Neural cell (in vitro differentiated cells): Measurements from ENCODE around the gene C1QTNF8. TPM values are rescaled to one million over a fixed set of nuclear protein-coding genes. Genes with fewer than 3 reads are reported as not detected.

Experiments
- H2AFZ ChIP-seq: fragments of 200-600, 300-800 bp; sonication (generic), shearing (Covaris generic); 2 replicates; pipeline ENCODE4 v1.6.0; 2014; ENCODE audit warnings: low read depth, mild to moderate bottlenecking, antibody characterized with exemption, low read length, moderate library complexity
- H3F3A ChIP-seq: fragments of 200-600 bp; shearing (Covaris generic); 2 replicates; pipeline ENCODE4 v1.6.1; 2016; ENCODE audit warnings: mild to moderate bottlenecking, moderate library complexity, mixed read lengths, antibody characterized with exemption, low read length; ENCODE audit not compliant: insufficient read depth, poor library complexity, severe bottlenecking
- H3K27ac ChIP-seq: fragments of 200-600, 300-800 bp; sonication (generic), shearing (Covaris generic); 2 replicates; pipeline ENCODE4 v1.5.1; 2014; ENCODE audit warnings: mild to moderate bottlenecking, low read length, moderate library complexity
- H3K27me3 ChIP-seq: fragments of 300-800, 200-600 bp; sonication (generic), shearing (Covaris generic); 2 replicates; pipeline ENCODE4 v1.6.0; 2014; ENCODE audit warnings: mild to moderate bottlenecking, low read depth, low read length, moderate library complexity; ENCODE audit not compliant: insufficient read depth
- H3K36me3 ChIP-seq: fragments of 300-800, 200-600 bp; sonication (generic), shearing (Covaris generic); 2 replicates; pipeline ENCODE4 v1.5.1; 2014; ENCODE audit warnings: mild to moderate bottlenecking, antibody characterized with exemption, low read length, moderate library complexity; ENCODE audit not compliant: insufficient read depth
- H3K4me2 ChIP-seq: fragments of 300-800, 200-600 bp; sonication (generic), shearing (Covaris generic); 2 replicates; pipeline ENCODE4 v1.6.0; 2014; ENCODE audit warnings: mild to moderate bottlenecking, low read length
- H3K4me3 ChIP-seq: fragments of 300-800, 200-600 bp; sonication (generic), shearing (Covaris generic); 2 replicates; pipeline ENCODE4 v1.5.1; 2014; ENCODE audit warnings: mild to moderate bottlenecking, low read length, moderate library complexity
- H3K79me2 ChIP-seq: fragments of 200-600 bp; shearing (Covaris generic); replicated peaks from 2 replicates; pipeline ENCODE4 v1.6.0; 2014; ENCODE audit warnings: mild to moderate bottlenecking, low read length, moderate library complexity; ENCODE audit not compliant: insufficient read depth
- H3K9ac ChIP-seq: fragments of 300-800, 200-600 bp; sonication (generic), shearing (Covaris generic); 2 replicates; pipeline ENCODE4 v1.6.1; 2016; ENCODE audit warnings: mild to moderate bottlenecking, low read length, mixed read lengths
- H3K9me2 ChIP-seq: fragments of 200-600 bp; shearing (Covaris generic); 2 replicates; pipeline ENCODE4 v1.6.1; 2016; ENCODE audit warnings: mild to moderate bottlenecking, low read length, mixed read lengths; ENCODE audit not compliant: insufficient read depth
- H3K9me3 ChIP-seq: fragments of 200-600, 300-800 bp; sonication (generic), shearing (Covaris generic); 2 replicates; pipeline ENCODE4 v1.6.1; 2016; ENCODE audit warnings: mild to moderate bottlenecking, mixed run types, low read length, moderate library complexity, mixed read lengths
- H4K20me1 ChIP-seq: fragments of 200-600 bp; shearing (Covaris generic); 2 replicates; pipeline ENCODE4 v1.6.1; 2016; ENCODE audit warnings: mild to moderate bottlenecking, mixed run types; ENCODE audit not compliant: insufficient read depth
- CTCF ChIP-seq: fragments of 450-650 bp; IDR thresholded peaks from 2 replicates; pipeline ENCODE4 v1.5.1; 2014; ENCODE audit warnings: antibody characterized with exemption, mild to moderate bottlenecking, moderate library complexity; ENCODE audit not compliant: poor library complexity, severe bottlenecking
- EP300 ChIP-seq: fragments of 450-650 bp; conservative IDR thresholded peaks from 2 replicates; pipeline ENCODE4 v1.6.1; 2014; ENCODE audit warnings: antibody characterized with exemption, mild to moderate bottlenecking, moderate library complexity; ENCODE audit not compliant: poor library complexity, severe bottlenecking
- EZH2 ChIP-seq: fragments of 200-600, 300-800 bp; shearing (Covaris generic), sonication (generic); IDR thresholded peaks from 2 replicates; pipeline ENCODE4 v1.6.1; 2014; ENCODE audit warnings: antibody characterized with exemption, low read length, borderline replicate concordance, mild to moderate bottlenecking; ENCODE audit not compliant: insufficient read depth, poor library complexity, severe bottlenecking
- MXI1 ChIP-seq: fragments of 450-650 bp; conservative IDR thresholded peaks from 2 replicates; pipeline ENCODE4 v1.6.1; 2014; ENCODE audit warnings: antibody characterized with exemption, mild to moderate bottlenecking; ENCODE audit not compliant: poor library complexity, severe bottlenecking
- POLR2AphosphoS5 ChIP-seq: IDR thresholded peaks from 2 replicates; pipeline ENCODE4 v1.6.1; 2012
- RAD21 ChIP-seq: fragments of 450-650 bp; conservative IDR thresholded peaks from 2 replicates; pipeline ENCODE4 v1.6.1; 2014; ENCODE audit warnings: antibody characterized with exemption, mild to moderate bottlenecking, moderate library complexity
- SMC3 ChIP-seq: fragments of 450-650 bp; conservative IDR thresholded peaks from 2 replicates; pipeline ENCODE4 v1.6.1; 2014; ENCODE audit warnings: antibody characterized with exemption, mild to moderate bottlenecking, moderate library complexity; ENCODE audit not compliant: poor library complexity
- TAF1 ChIP-seq: IDR thresholded peaks from 2 replicates; pipeline ENCODE4 v1.6.1; 2012; ENCODE audit warnings: low read depth
- polyA plus RNA-seq: library from polyadenylated mRNA; depleted of rRNA; stranded (reverse); fragments of >200 nt; gene quantifications from 2 replicates; pipeline ENCODE4 v1.2.3, GENCODE V29; 2014
- TF ChIP-seq, protein P1 (sequence below): IDR thresholded peaks from 2 replicates; pipeline ENCODE4 v1.6.1; 2012; ENCODE audit warnings: borderline replicate concordance

Gene C1QTNF8
- polyA plus RNA-seq, 1 donor from 2014 or later, result 0.79 TPM

DNA sequence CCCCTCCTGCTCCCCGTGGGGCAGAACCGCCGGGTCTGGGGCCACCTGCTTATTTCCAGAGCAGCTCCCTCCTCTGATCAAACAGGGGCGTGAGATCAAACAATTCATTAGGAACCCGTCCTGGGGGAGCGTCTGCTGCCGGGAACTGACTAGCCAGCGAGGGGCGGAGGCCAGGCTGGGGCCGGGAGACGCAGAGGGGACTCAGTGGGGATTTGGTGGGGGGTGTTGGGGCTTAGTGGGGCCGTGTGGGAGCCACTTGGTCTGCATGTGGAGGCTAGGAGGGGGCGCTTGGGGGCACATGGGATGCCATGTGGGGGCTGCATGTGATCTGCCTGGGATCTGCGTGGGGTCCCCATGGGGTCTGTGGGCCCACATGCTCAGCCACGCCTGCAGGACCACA, 36.4 kb upstream of the C1QTNF8 start (continued):
- no peak for TF ChIP-seq SMC3
- TF ChIP-seq RAD21, result no peak

DNA sequence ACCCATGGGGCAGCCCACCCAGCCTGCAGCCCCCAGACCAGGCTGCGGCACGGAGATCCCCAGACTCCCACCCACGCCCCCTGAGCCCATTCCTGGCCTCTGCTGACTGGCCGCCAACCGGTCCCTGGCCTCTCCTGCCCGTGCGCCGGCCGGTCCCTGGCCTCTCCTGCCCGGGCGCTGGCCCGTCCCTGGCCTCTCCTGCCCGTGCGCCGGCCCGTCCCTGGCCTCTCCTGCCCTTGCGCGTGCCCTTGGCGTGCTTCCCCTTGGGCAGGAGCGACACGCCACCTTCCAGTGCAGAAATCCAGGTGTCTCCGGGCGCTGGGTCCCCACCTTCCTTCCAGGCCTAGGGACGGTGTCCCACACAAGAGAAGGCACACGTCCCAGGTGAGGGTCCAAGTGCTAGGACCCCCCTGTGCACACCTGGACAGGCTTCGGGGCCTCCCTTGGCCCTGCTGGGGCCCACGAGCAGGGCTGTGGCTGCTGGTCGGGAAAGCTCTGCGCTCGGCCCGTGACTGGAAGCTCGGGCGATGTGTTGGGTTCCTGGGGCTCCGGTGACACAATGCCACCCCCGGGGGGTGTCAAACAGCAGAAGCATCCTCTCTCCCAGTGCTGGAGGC, 35.4 kb upstream of the C1QTNF8 start:
- no peak overlapping the region for H2AFZ ChIP-seq

GRCh38 chr16:1130382-1130781, 34.3 kb upstream of the C1QTNF8 start:
- no peak overlapping the region for H3K9ac ChIP-seq
- H3F3A ChIP-seq, result no peaks in the 10 kb centered on the region
- no peak overlapping the region for H2AFZ ChIP-seq
- H3K36me3 ChIP-seq, result no peaks in the 10 kb centered on the region
- no peaks in the 10 kb centered on the region for H3K9me3 ChIP-seq
- no peak overlapping the region for H3K4me2 ChIP-seq
- H4K20me1 ChIP-seq, result no peaks in the 10 kb centered on the region
- TF ChIP-seq MXI1 (no peak), CTCF (no peak)
- H3K9me2 ChIP-seq, result no peaks in the 10 kb centered on the region
- H3K4me3 ChIP-seq, result no peak overlapping the region
- H3K27me3 ChIP-seq, result no peaks in the 10 kb centered on the region
- no peaks in the 10 kb centered on the region for H3K79me2 ChIP-seq
- no peak overlapping the region for H3K27ac ChIP-seq

More for the DNA sequence above, 35.4 kb upstream of the C1QTNF8 start:
- Histone ChIP-seq H3K36me3 (no peaks in the 10 kb centered on the region), H3K79me2 (no peaks in the 10 kb centered on the region), H3K4me2 (no peak overlapping the region), H3K27me3 (no peaks in the 10 kb centered on the region), H3K4me3 (no peak overlapping the region), H3K9me2 (no peaks in the 10 kb centered on the region), H3K9me3 (no peaks in the 10 kb centered on the region), H3K9ac (no peak overlapping the region), H4K20me1 (no peaks in the 10 kb centered on the region), H3K27ac (no peak overlapping the region), H3F3A (no peaks in the 10 kb centered on the region)
- TF ChIP-seq POLR2AphosphoS5, result no peak
- TF ChIP-seq CTCF, result no peak
- no peak for TF ChIP-seq EP300
- TF ChIP-seq, protein P1, sequence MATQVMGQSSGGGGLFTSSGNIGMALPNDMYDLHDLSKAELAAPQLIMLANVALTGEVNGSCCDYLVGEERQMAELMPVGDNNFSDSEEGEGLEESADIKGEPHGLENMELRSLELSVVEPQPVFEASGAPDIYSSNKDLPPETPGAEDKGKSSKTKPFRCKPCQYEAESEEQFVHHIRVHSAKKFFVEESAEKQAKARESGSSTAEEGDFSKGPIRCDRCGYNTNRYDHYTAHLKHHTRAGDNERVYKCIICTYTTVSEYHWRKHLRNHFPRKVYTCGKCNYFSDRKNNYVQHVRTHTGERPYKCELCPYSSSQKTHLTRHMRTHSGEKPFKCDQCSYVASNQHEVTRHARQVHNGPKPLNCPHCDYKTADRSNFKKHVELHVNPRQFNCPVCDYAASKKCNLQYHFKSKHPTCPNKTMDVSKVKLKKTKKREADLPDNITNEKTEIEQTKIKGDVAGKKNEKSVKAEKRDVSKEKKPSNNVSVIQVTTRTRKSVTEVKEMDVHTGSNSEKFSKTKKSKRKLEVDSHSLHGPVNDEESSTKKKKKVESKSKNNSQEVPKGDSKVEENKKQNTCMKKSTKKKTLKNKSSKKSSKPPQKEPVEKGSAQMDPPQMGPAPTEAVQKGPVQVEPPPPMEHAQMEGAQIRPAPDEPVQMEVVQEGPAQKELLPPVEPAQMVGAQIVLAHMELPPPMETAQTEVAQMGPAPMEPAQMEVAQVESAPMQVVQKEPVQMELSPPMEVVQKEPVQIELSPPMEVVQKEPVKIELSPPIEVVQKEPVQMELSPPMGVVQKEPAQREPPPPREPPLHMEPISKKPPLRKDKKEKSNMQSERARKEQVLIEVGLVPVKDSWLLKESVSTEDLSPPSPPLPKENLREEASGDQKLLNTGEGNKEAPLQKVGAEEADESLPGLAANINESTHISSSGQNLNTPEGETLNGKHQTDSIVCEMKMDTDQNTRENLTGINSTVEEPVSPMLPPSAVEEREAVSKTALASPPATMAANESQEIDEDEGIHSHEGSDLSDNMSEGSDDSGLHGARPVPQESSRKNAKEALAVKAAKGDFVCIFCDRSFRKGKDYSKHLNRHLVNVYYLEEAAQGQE, result no peak
- no peak for TF ChIP-seq TAF1
- no peak for TF ChIP-seq EZH2
- TF ChIP-seq SMC3, result no peak
- no peak for TF ChIP-seq MXI1
- TF ChIP-seq RAD21, result no peak
